HepG2 (cell line): ENCODE results near the gene RTP3. TPM values are rescaled to one million over a fixed set of nuclear protein-coding genes. Genes with fewer than 3 reads are reported as not detected.
"Not testable (repeated sequence)": the region's sequence is repeated elsewhere in the genome, so short reads cannot be mapped to it uniquely, and the experiment has no call there.

Experiments used
- ATAC-seq: fragments of 200-7000 bp; cut with Tn5 transposase; 3 replicates; pipeline ENCODE4 v1.9.1; 2020; ENCODE audit warnings: mild to moderate bottlenecking, moderate library complexity
- BruUV-seq: library from RNA; stranded (reverse); fragments of 400-500 nt; replicated peaks from 2 replicates; lab custom pipeline; 2021; lab: Mats Ljungman, UMichigan
- CTCF ChIA-PET: fragments of 300-600 bp; formaldehyde crosslinking; extraction: SDS; loops from one replicate; lab custom pipeline; 2021; ENCODE audit warnings: low total read pairs, inconsistent platforms, low intra/inter-chr PET ratio; lab: Yijun Ruan, JAX
- POLR2A ChIA-PET: fragments of 350-600 bp; sonication (Branson Sonifier 250); formaldehyde crosslinking; loops from one replicate; lab custom pipeline; 2020; ENCODE audit warnings: antibody characterized with exemption, inconsistent platforms; lab: Yijun Ruan, JAX
- DNase-seq: peaks from one replicate; pipeline ENCODE4 v3.0.0-alpha.2; 2015; ENCODE audit warnings: low spot score
- FAIRE-seq: peaks from 3 replicates; lab custom pipeline; 2011; peaks lifted over from hg19 to GRCh38; lab: Jason Lieb, UNC
- H2AFZ ChIP-seq: one replicate; pipeline ENCODE4 v1.6.1; 2011; ENCODE audit warnings: low read length, inconsistent platforms
- H3K27ac ChIP-seq: fragments of 300-600 bp; 3 replicates; pipeline ENCODE4 v1.8.0; 2011; ENCODE audit warnings: mixed run types, mild to moderate bottlenecking, mixed read lengths, low read length, inconsistent platforms; ENCODE audit not compliant: insufficient read depth; ENCODE audit errors: extremely low read length
- H3K27me3 ChIP-seq, 2 experiments: fragments of 200-600 bp in 1 of 2; 2 replicates in 1 of 2; 3 replicates in 1 of 2; pipeline versions ENCODE4 v1.6.0 to v1.8.0; 2011; ENCODE audit warnings: low read length in 2 of 2, mild to moderate bottlenecking in 2 of 2, moderate library complexity in 2 of 2, inconsistent platforms in 1 of 2; ENCODE audit not compliant: insufficient read depth in 2 of 2, control insufficient read depth in 1 of 2
- H3K36me3 ChIP-seq, 2 experiments: fragments of 200-600 bp in 1 of 2; replicated peaks in 1 of 2; 2 replicates in 1 of 2; 3 replicates in 1 of 2; pipeline versions ENCODE4 v1.5.1 to v1.8.0; 2011; ENCODE audit warnings: low read length in 2 of 2, inconsistent platforms in 1 of 2; ENCODE audit not compliant: insufficient read depth in 2 of 2, control insufficient read depth in 1 of 2
- H3K4me1 ChIP-seq: 2 replicates; pipeline ENCODE4 v1.5.1; 2012; ENCODE audit warnings: low read length, inconsistent platforms; ENCODE audit not compliant: insufficient read depth
- H3K4me2 ChIP-seq: 2 replicates; pipeline ENCODE4 v1.6.0; 2011; ENCODE audit warnings: low read depth, low read length, inconsistent platforms
- H3K4me3 ChIP-seq, 3 experiments: fragments of 200-600 bp in 1 of 3; sonication (generic), shearing (Covaris generic) in 1 of 3; replicated peaks in 1 of 3; 2 replicates each; pipeline ENCODE4 v1.5.1; 2011 to 2016; ENCODE audit warnings: low read length in 3 of 3, inconsistent platforms in 2 of 3, low read depth in 2 of 3, mild to moderate bottlenecking in 2 of 3, control low read depth in 1 of 3, mixed read lengths in 1 of 3; ENCODE audit not compliant: insufficient read depth in 1 of 3
- H3K79me2 ChIP-seq: one replicate; pipeline ENCODE4 v1.6.1; 2011; ENCODE audit warnings: low read length, inconsistent platforms; ENCODE audit not compliant: insufficient read depth
- H3K9ac ChIP-seq: 2 replicates; pipeline ENCODE4 v1.6.0; 2011; ENCODE audit warnings: mild to moderate bottlenecking, low read depth, low read length, inconsistent platforms; ENCODE audit not compliant: insufficient read depth
- H3K9me3 ChIP-seq: 2 replicates; pipeline ENCODE4 v1.5.1; 2012; ENCODE audit warnings: mild to moderate bottlenecking, low read length
- H4K20me1 ChIP-seq: 2 replicates; pipeline ENCODE4 v1.6.0; 2011; ENCODE audit warnings: inconsistent platforms, mild to moderate bottlenecking, low read length, moderate library complexity; ENCODE audit not compliant: insufficient read depth
- BORCS8-MEF2B ChIP-seq: sonication (generic); formaldehyde crosslinking; IDR thresholded peaks from 2 replicates; pipeline ENCODE4 v1.8.0; 2022; ENCODE audit warnings: mild to moderate bottlenecking, missing genetic modification reagents
- DDIT3 ChIP-seq: sonication (generic); formaldehyde crosslinking; IDR thresholded peaks from 2 replicates; pipeline ENCODE4 v1.4.0; 2020; ENCODE audit warnings: mild to moderate bottlenecking, missing genetic modification reagents
- JUNB ChIP-seq: sonication (generic); formaldehyde crosslinking; IDR thresholded peaks from 2 replicates; pipeline ENCODE4 v1.8.0; 2022; ENCODE audit warnings: missing genetic modification reagents, mild to moderate bottlenecking, borderline replicate concordance
- MTF2 ChIP-seq: sonication (generic); formaldehyde crosslinking; IDR thresholded peaks from 2 replicates; pipeline ENCODE4 v1.5.0; 2020; ENCODE audit warnings: missing genetic modification reagents, borderline replicate concordance
- RAD51 ChIP-seq: fragments of 450-650 bp; IDR thresholded peaks from 2 replicates; pipeline ENCODE4 v1.6.1; 2016; ENCODE audit warnings: borderline replicate concordance
- ZFY ChIP-seq: sonication (generic); formaldehyde crosslinking; IDR thresholded peaks from 2 replicates; pipeline ENCODE4 v1.4.0; 2020; ENCODE audit warnings: missing genetic modification reagents
- ZNF354B ChIP-seq: sonication (generic); formaldehyde crosslinking; IDR thresholded peaks from 2 replicates; pipeline ENCODE4 v1.8.0; 2022; ENCODE audit warnings: mild to moderate bottlenecking, missing genetic modification reagents
- ZNF879 ChIP-seq: sonication (generic); formaldehyde crosslinking; IDR thresholded peaks from 2 replicates; pipeline ENCODE4 v1.8.1; 2023; ENCODE audit warnings: missing genetic modification reagents
- WGBS: methylation state at CpG from one replicate; pipeline ENCODE4 v1.1.6; 2017; ENCODE audit warnings: low lambda C conversion rate; 5-methylcytosine and 5-hydroxymethylcytosine counted together
- in situ Hi-C: cut with HindIII; loops from 2 replicates; pipeline ENCODE4 v1.10.0; 2017; ENCODE audit warnings: low pct_unique_long_range_greater_than_20kb; ENCODE audit not compliant: extremely low pct_ligation_motif_present
- intact Hi-C: fragments of 100-400 bp; cut with micrococcal nuclease; formaldehyde crosslinking; loops from one replicate; pipeline ENCODE4 v1.10.0; 2022; ENCODE audit not compliant: unreplicated experiment
- polyA plus RNA-seq, 8 experiments: library from polyadenylated mRNA; depleted of rRNA in 3 of 8; stranded (reverse) in 7 of 8; unstranded in 1 of 8; fragments of >200 nt; fragmentation: Illumina TruSeq in 4 of 8; extraction: Trizol in 4 of 8; gene quantifications; 2 replicates each; pipeline versions ENCODE4 v1.2.1 to v1.2.3, GENCODE V29; 2011 to 2016; ENCODE audit warnings: low read depth in 4 of 8, missing spikeins in 1 of 8, mixed read lengths in 1 of 8; ENCODE audit not compliant: insufficient read depth in 1 of 8
- total RNA-seq, 5 experiments: library from RNA; depleted of rRNA; stranded (reverse); fragments of >200 nt; fragmentation: Illumina TruSeq; extraction: Trizol; gene quantifications; 2 replicates each; pipeline ENCODE4 v1.2.3, GENCODE V29; 2016; ENCODE audit warnings: low read depth in 1 of 5

Gene RTP3
- total and polyA plus RNA-seq, 2 of the 13 experiments (the other 11 are each of a cell fraction or from before 2014, with no cell fraction given): 0.09 TPM; not detected in 1

- no peaks in the 10 kb centered on the region for H3K9me3 ChIP-seq
- no peaks in the 10 kb centered on the region for H4K20me1 ChIP-seq
- no peaks in the 10 kb centered on the region for H3K27me3 ChIP-seq
- ChIA-PET CTCF (no interaction called here), POLR2A (no interaction called here)
- no peak overlapping the region for H3K4me2 ChIP-seq
- in situ Hi-C loops (no loop called here), intact Hi-C loops (no loop called here)
- H2AFZ ChIP-seq: no peak overlapping the region
- FAIRE-seq (no peak), DNase-seq (no peak), ATAC-seq (no peak)
- no peaks in the 10 kb centered on the region for H3K79me2 ChIP-seq
- TF ChIP-seq JUNB (CRISPR knock-in tag) (no peak), DDIT3 (CRISPR knock-in tag) (no peak), RAD51 (no peak), MTF2 (no peak), ZNF354B (no peak), BORCS8-MEF2B (CRISPR knock-in tag) (no peak), ZNF879 (CRISPR knock-in tag) (no peak), ZFY (CRISPR knock-in tag) (no peak)
- H3K4me3 ChIP-seq: no peak overlapping the region
- H3K27ac ChIP-seq: no peak overlapping the region
- WGBS: 74% methylated on average over 1 of the region's 1 CpG
- no TSS peak for BruUV-seq
- no peak overlapping the region for H3K9ac ChIP-seq
- no peaks in the 10 kb centered on the region for H3K4me1 ChIP-seq
- no peaks in the 10 kb centered on the region for H3K36me3 ChIP-seq
Observed at GRCh38 chr3:46546896-46547440, 49.2 kb downstream of the RTP3 start.

- H3K9me3 ChIP-seq, H3K27me3 ChIP-seq, H3K79me2 ChIP-seq, in situ Hi-C loops, H3K36me3 ChIP-seq, H3K27ac ChIP-seq, DNase-seq, CTCF ChIA-PET, BruUV-seq, ATAC-seq, H3K4me2 ChIP-seq, H3K9ac ChIP-seq, H2AFZ ChIP-seq, intact Hi-C loops, H3K4me1 ChIP-seq, FAIRE-seq, H4K20me1 ChIP-seq, H3K4me3 ChIP-seq, POLR2A ChIA-PET: not testable (repeated sequence)
- 88% methylated on average over 3 of the region's 3 CpGs for WGBS
Observed at GRCh38 chr3:46548611-46549010, 50.8 kb downstream of the RTP3 start.
